ENCODE data around the gene TMEM254. TPM values are rescaled to one million over a fixed set of nuclear protein-coding genes. Genes with fewer than 3 reads are reported as not detected.
A peak's percentile ranks its signal among the peaks of the same experiment; 100 is the strongest.
"Not testable (repeated sequence)": the region's sequence is repeated elsewhere in the genome, so short reads cannot be mapped to it uniquely, and the experiment has no call there.

The TMEM254 gene
- polyA plus RNA-seq (2011; rRNA removed) (38.9 and 43.6 TPM in 2 replicates), polyA plus RNA-seq (2017; fragmentation: RNase III; extraction: RNeasy Plus Mini Kit Qiagen cat#74134 plus additional on column Dnase treatment) (19.0 to 20.9 TPM (median 20.4 TPM) in 3 replicates), polyA minus RNA-seq (2011; rRNA and poly(A)+ RNA removed) (12.8 and 16.2 TPM in 2 replicates)
- polyA plus RNA-seq (2012; cell fraction: cytosol; rRNA removed), result 15.5 and 18.6 TPM in 2 replicates
- 8.8 and 9.3 TPM in 2 replicates for polyA plus RNA-seq (2012; cell fraction: nucleus; rRNA removed)

GRCh38 chr10:80078448-80079311 lies at the start of gene TMEM254:
Gene TMEM254, plus strand, starts transcription at chr10:80078665. Its CDS starts 35 bp downstream, at chr10:80078700.
- Histone ChIP-seq H3K9me3 (no peaks in the 10 kb centered on the region), H3K4me1 (peaks cover 15% of the 10 kb centered on the region; the same call in 1 of the 3 replicates), H3K4me2 (peak within 1 kb of the TSS; percentile 91), H3K27ac (peak within 1 kb of the TSS; percentile 89 to 96), H3K4me3 (peak within 1 kb of the TSS; percentile 93)
- peak; percentile 89 to 92 for DNase-seq (ENCODE audit: low read depth in 1 of 2, low spot score in 1 of 2)
- ATAC-seq, result peak; percentile 95 to 96
- WGBS (ENCODE audit: missing lambda C conversion rate), result under 1% methylated on average over 25 of the region's 64 CpGs
- CTCF ChIA-PET, result interaction anchor here (1.0 to 2.3 kb wide), 3 partner anchors 9 to 32 kb away, joined by 4 to 6 read pairs (median 4); no protein-coding TSS in a partner anchor
- TF ChIP-seq CEBPB (IDR thresholded peaks at IDR 0.05) (0 out of 4 replicates have a peak, but pooled peaks of 1 of the 2 experiments have one; percentile 4), MAX (IDR thresholded peaks at IDR 0.05) (peak; percentile 81), BHLHE40 (IDR thresholded peaks at IDR 0.05; ENCODE audit: low read depth, low read length) (no peak), ZFP36 (IDR thresholded peaks at IDR 0.05; ENCODE audit: borderline replicate concordance, partially characterized antibody) (peak; percentile 41), HES2 (IDR thresholded peaks at IDR 0.05) (no peak), MYC (IDR thresholded peaks at IDR 0.05; ENCODE audit: borderline replicate concordance, low read length) (0 out of 2 replicates have a peak, but pooled peaks have one; percentile 4), E2F6 (IDR thresholded peaks at IDR 0.05; ENCODE audit: borderline replicate concordance, low read depth) (peak; percentile 67; the same call in 1 of the 2 replicates), EHMT2 (IDR thresholded peaks at IDR 0.05; ENCODE audit: low read depth) (no peak), PHF8 (IDR thresholded peaks at IDR 0.05; ENCODE audit: borderline replicate concordance, low read depth) (peak; percentile 79), GATA3 (IDR thresholded peaks at IDR 0.05; ENCODE audit: borderline replicate concordance) (no peak), FOXS1 (CRISPR knock-in tag; IDR thresholded peaks at IDR 0.05) (no peak), NFE2L2 (conservative IDR thresholded peaks at IDR 0.05; ENCODE audit: low read length) (no peak), BCL3 (IDR thresholded peaks at IDR 0.05) (peak; percentile 60; the same call in 2 of the 3 replicates), ZSCAN20 (CRISPR knock-in tag; IDR thresholded peaks at IDR 0.05) (no peak), USF2 (IDR thresholded peaks at IDR 0.05) (no peak), ESRRA (IDR thresholded peaks at IDR 0.05; ENCODE audit: borderline replicate concordance, low read length) (no peak), HEYL (CRISPR knock-in tag; IDR thresholded peaks at IDR 0.05) (no peak), JUN (IDR thresholded peaks at IDR 0.05) (peak; percentile 73 to 80; a peak in 4 of 5 replicates), MAFK (IDR thresholded peaks at IDR 0.05; ENCODE audit: partially characterized antibody) (no peak), RFX5 (IDR thresholded peaks at IDR 0.05) (no peak), NPAS2 (CRISPR knock-in tag; IDR thresholded peaks at IDR 0.05; ENCODE audit: borderline replicate concordance) (no peak), ZNF302 (CRISPR knock-in tag; IDR thresholded peaks at IDR 0.05) (no peak), CTCF (IDR thresholded peaks at IDR 0.05) (no peak), ELK1 (IDR thresholded peaks at IDR 0.05; ENCODE audit: low read depth, low read length) (no peak), POLR2A (IDR thresholded peaks at IDR 0.05; ENCODE audit: low read length) (peak; percentile 74; the same call in 1 of the 2 replicates)
- FAIRE-seq, result no peak
- POLR2A ChIA-PET, result interaction anchor here (0.6 to 1.5 kb wide), 9 partner anchors 8 to 527 kb away, joined by 3 to 8 read pairs (median 4); no protein-coding TSS in a partner anchor

- H3K27ac ChIP-seq, FAIRE-seq, H3K4me1 ChIP-seq, H3K4me3 ChIP-seq, CTCF ChIA-PET, H3K9me3 ChIP-seq, H3K4me2 ChIP-seq: not testable (repeated sequence)
- 22% methylated on average over 1 of the region's 3 CpGs for WGBS (ENCODE audit: missing lambda C conversion rate)
- ATAC-seq, result peak in 1 of 2 experiments; percentile 66; a peak in 3 of 6 replicates
- peak in 1 of 2 experiments; percentile 12 for DNase-seq (ENCODE audit: low read depth in 1 of 2, low spot score in 1 of 2)
- POLR2A ChIA-PET, result interaction anchor here (0.9 kb wide), 1 partner anchor 15 kb away, joined by 3 read pairs; no protein-coding TSS in a partner anchor
These were observed 49.3 kb upstream of the TMEM254 start for GRCh38 chr10:80029205-80029604.

- FAIRE-seq, CTCF ChIA-PET: not testable (repeated sequence)
These were observed 48.6 kb upstream of the TMEM254 start for GRCh38 chr10:80029865-80030264.

More at GRCh38 chr10:80029865-80030264, 48.6 kb upstream of the TMEM254 start:
- ATAC-seq; H3K4me1 ChIP-seq; H3K4me2 ChIP-seq; H3K9me3 ChIP-seq; H3K4me3 ChIP-seq; DNase-seq (ENCODE audit: low read depth in 1 of 2, low spot score in 1 of 2); H3K27ac ChIP-seq: not testable (repeated sequence)
- 33% methylated on average over 4 of the region's 5 CpGs for WGBS (ENCODE audit: missing lambda C conversion rate)
- POLR2A ChIA-PET, result interaction anchor here (0.9 kb wide), 1 partner anchor 15 kb away, joined by 3 read pairs; no protein-coding TSS in a partner anchor
